ENCODE results near the gene NUP214. TPM values are rescaled to one million over a fixed set of nuclear protein-coding genes. Genes with fewer than 3 reads are reported as not detected.

The NUP214 gene
- total RNA-seq, 3 donors from 2014 or later: 37.4 to 47.5 (median 40.0) TPM

- Histone ChIP-seq H3K27ac (no peak overlapping the region), H3K9me3 (no peaks in the 10 kb centered on the region), H3K27me3 (no peaks in the 10 kb centered on the region), H3K36me3 (peaks cover 27% of the 10 kb centered on the region), H3K4me1 (no peaks in the 10 kb centered on the region), H3K4me3 (no peak overlapping the region)
- intact Hi-C loops (cut with DNase I; ENCODE audit: low total_unique reads): no loop called here
- DNase-seq (ENCODE audit: low spot score in 2 of 2): no peak
- TF ChIP-seq CTCF (IDR thresholded peaks at IDR 0.05) (no peak), POLR2A (IDR thresholded peaks at IDR 0.05) (no peak), POLR2AphosphoS5 (IDR thresholded peaks at IDR 0.05) (no peak)
Observed at GRCh38 chr9:131138676-131139075, 13.3 kb downstream of the NUP214 start.

GRCh38 chr9:131140112-131140511 is 14.7 kb downstream of the NUP214 start:
- intact Hi-C loops (cut with DNase I; ENCODE audit: low total_unique reads): no loop called here
- no peak overlapping the region for H3K27ac ChIP-seq
- no peaks in the 10 kb centered on the region for H3K27me3 ChIP-seq
- peaks cover 27% of the 10 kb centered on the region for H3K36me3 ChIP-seq
- no peaks in the 10 kb centered on the region for H3K9me3 ChIP-seq
- H3K4me1 ChIP-seq: no peaks in the 10 kb centered on the region
- H3K4me3 ChIP-seq: no peak overlapping the region
- no peak for DNase-seq (ENCODE audit: low spot score in 2 of 2)
- TF ChIP-seq CTCF (IDR thresholded peaks at IDR 0.05): no peak
- TF ChIP-seq POLR2A (IDR thresholded peaks at IDR 0.05): no peak
- TF ChIP-seq POLR2AphosphoS5 (IDR thresholded peaks at IDR 0.05): no peak

GRCh38 chr9:131140550-131140949 is 15.2 kb downstream of the NUP214 start:
- DNase-seq (ENCODE audit: low spot score in 2 of 2): no peak
- H3K27ac ChIP-seq: no peak overlapping the region
- H3K9me3 ChIP-seq: no peaks in the 10 kb centered on the region
- no peaks in the 10 kb centered on the region for H3K4me1 ChIP-seq
- H3K36me3 ChIP-seq: peaks cover 27% of the 10 kb centered on the region
- no peak overlapping the region for H3K4me3 ChIP-seq
- no peaks in the 10 kb centered on the region for H3K27me3 ChIP-seq
- TF ChIP-seq POLR2AphosphoS5 (IDR thresholded peaks at IDR 0.05) (no peak), CTCF (IDR thresholded peaks at IDR 0.05) (no peak), POLR2A (IDR thresholded peaks at IDR 0.05) (no peak)
- intact Hi-C loops (cut with DNase I; ENCODE audit: low total_unique reads): no loop called here

- Histone ChIP-seq H3K27ac (no peak overlapping the region), H3K9me3 (no peaks in the 10 kb centered on the region), H3K36me3 (peaks cover 21% of the 10 kb centered on the region), H3K27me3 (no peaks in the 10 kb centered on the region), H3K4me3 (no peak overlapping the region), H3K4me1 (no peaks in the 10 kb centered on the region)
- intact Hi-C loops (cut with DNase I; ENCODE audit: low total_unique reads): no loop called here
- no peak for DNase-seq (ENCODE audit: low spot score in 2 of 2)
- TF ChIP-seq POLR2A (IDR thresholded peaks at IDR 0.05) (no peak), POLR2AphosphoS5 (IDR thresholded peaks at IDR 0.05) (no peak), CTCF (IDR thresholded peaks at IDR 0.05) (no peak)
Observed at GRCh38 chr9:131142160-131142559, 16.8 kb downstream of the NUP214 start.

GRCh38 chr9:131144201-131144600 is 18.8 kb downstream of the NUP214 start:
- H3K4me3 ChIP-seq: no peak overlapping the region
- H3K4me1 ChIP-seq: no peaks in the 10 kb centered on the region
- peaks cover 23% of the 10 kb centered on the region for H3K36me3 ChIP-seq
- intact Hi-C loops (cut with DNase I; ENCODE audit: low total_unique reads): no loop called here
- TF ChIP-seq POLR2AphosphoS5 (IDR thresholded peaks at IDR 0.05) (no peak), CTCF (IDR thresholded peaks at IDR 0.05) (no peak)
- H3K27ac ChIP-seq: no peak overlapping the region
- no peaks in the 10 kb centered on the region for H3K27me3 ChIP-seq
- DNase-seq (ENCODE audit: low spot score in 2 of 2): no peak
- no peaks in the 10 kb centered on the region for H3K9me3 ChIP-seq

Measured in breast epithelium (tissue), 4 donors.